ENCODE measurements around the gene TBC1D21. TPM values are rescaled to one million over a fixed set of nuclear protein-coding genes. Genes with fewer than 3 reads are reported as not detected.

The TBC1D21 gene, protein sequence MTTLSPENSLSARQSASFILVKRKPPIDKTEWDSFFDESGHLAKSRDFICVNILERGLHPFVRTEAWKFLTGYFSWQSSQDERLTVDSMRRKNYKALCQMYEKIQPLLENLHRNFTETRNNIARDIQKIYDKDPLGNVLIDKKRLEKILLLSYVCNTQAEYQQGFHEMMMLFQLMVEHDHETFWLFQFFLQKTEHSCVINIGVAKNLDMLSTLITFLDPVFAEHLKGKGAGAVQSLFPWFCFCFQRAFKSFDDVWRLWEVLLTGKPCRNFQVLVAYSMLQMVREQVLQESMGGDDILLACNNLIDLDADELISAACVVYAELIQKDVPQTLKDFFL
- total RNA-seq (not detected), polyA plus RNA-seq (ENCODE audit: insufficient read depth in 1 of 8, insufficient read length in 8 of 8, low replicate concordance in 1 of 8) (not detected)
- long read RNA-seq, donor 1, result 0 reads
- long read RNA-seq, donor 2, result 0 reads
- long read RNA-seq, donor 3, result 0 reads
- long read RNA-seq, donor 4, result 0 reads
- long read RNA-seq, donor 5, result 0 reads
- long read RNA-seq, donor 6, result 0 reads
- long read RNA-seq, donor 7, result 0 reads
- long read RNA-seq, donor 8, result 0 reads
- long read RNA-seq, donor 9, result 0 reads
- long read RNA-seq, donor 10, result 0 reads
- long read RNA-seq, donor 11, result 0 reads

DNA sequence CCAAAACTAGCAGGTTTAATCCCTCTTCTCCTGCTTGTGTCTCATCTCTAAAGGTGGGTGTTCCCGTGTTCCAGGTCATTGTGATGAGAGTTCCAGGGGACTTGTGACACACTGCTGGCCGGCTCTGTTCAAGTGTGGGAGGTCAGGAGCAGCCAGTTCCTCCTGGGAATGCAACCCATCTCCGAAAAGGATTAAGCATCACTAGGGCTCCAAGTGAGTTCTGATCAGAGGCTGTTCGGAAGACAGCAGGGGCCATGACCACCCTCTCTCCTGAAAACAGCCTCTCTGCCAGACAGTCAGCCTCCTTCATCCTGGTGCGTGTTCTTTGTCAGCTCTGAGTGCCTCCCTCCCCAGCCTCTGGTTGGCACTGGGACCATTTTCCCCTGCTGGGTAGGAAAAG lies at the start of gene TBC1D21:
TBC1D21 (plus strand) TSS at position 109 of the 400 bp plus-strand sequence; CDS start at position 255, 146 bp downstream.
- H3K27me3 ChIP-seq (ENCODE audit: control insufficient read depth, insufficient read depth, low read length), result peaks cover 21% of the 10 kb centered on the region
- whole genome bisulfite sequencing (ENCODE audit: insufficient coverage), result 68% methylated on average over 3 of the region's 5 CpGs

DNA sequence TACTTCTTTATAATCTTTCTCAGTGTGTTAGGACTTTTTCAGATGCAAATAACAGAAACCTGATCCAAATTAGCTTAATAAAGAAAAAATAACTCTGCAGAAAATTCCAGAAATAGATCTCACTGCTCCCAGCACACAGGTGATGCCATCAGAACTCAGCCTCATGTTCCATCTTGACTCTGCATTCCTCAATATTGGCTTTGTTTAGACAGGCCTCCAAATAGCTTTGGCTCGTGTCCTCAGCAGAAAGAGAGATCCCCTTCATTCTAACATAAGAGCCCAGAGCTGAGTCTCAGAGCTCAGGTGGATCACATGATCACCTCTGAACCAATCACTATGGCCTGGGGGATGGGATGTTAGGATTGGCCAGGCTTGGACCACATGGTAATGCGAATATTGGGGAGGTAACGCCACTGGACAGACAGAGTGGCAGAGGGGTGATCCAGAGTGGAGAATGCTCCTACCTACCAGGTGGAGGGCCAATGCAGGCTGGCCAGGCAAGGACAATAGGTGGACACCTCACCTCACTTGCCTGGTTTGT lies 46.6 kb upstream of the TBC1D21 start:
- H3K4me3 ChIP-seq (ENCODE audit: low read length), result no peak overlapping the region
- 52% methylated on average over 3 of the region's 3 CpGs for WGBS (ENCODE audit: insufficient coverage)

More for the DNA sequence above, at the start of gene TBC1D21:
- no peaks in the 10 kb centered on the region for H3K36me3 ChIP-seq (ENCODE audit: control insufficient read depth, insufficient read depth, low read length)
- H3K27ac ChIP-seq (ENCODE audit: low read length), result no peak within 1 kb of the TSS
- DNase-seq, result no peak
- H3K4me1 ChIP-seq (ENCODE audit: control insufficient read depth, insufficient read depth, low read length), result no peaks in the 10 kb centered on the region
- H3K9me3 ChIP-seq (replicated peaks; ENCODE audit: control insufficient read depth, low read depth, low read length), result no peaks in the 10 kb centered on the region
- no peak within 1 kb of the TSS for H3K4me3 ChIP-seq (ENCODE audit: low read length)

DNA sequence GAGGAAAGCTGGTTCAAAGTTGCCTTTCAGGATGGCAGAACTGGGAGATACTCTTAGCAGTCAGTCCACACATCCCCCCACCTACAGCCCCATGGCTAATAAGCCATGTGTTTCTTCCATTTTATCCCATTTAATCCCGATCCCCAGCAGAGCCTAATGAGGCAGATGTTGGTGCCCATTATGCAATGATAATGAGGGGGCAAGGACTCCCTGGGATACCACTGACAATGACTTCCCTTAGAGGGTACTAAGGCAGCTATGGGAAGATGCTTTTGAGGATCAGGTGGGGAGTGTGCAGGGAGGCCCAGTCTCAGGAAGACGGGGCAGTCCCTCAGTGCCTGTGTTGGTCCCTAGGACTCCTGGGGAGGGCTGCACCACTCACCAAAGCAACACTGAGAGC lies 43.8 kb upstream of the TBC1D21 start:
- Histone ChIP-seq H3K9me3 (replicated peaks; ENCODE audit: control insufficient read depth, low read depth, low read length) (no peaks in the 10 kb centered on the region), H3K4me3 (ENCODE audit: low read length) (no peak overlapping the region), H3K4me1 (ENCODE audit: control insufficient read depth, insufficient read depth, low read length) (no peaks in the 10 kb centered on the region), H3K27me3 (ENCODE audit: control insufficient read depth, insufficient read depth, low read length) (peaks cover 7% of the 10 kb centered on the region), H3K36me3 (ENCODE audit: control insufficient read depth, insufficient read depth, low read length) (no peaks in the 10 kb centered on the region), H3K27ac (ENCODE audit: low read length) (no peak overlapping the region)
- no CpG with 5 or more reads among the region's 2 CpGs for WGBS (ENCODE audit: insufficient coverage)
- DNase-seq, result no peak

More for the DNA sequence above, 46.6 kb upstream of the TBC1D21 start:
- no peaks in the 10 kb centered on the region for H3K9me3 ChIP-seq (replicated peaks; ENCODE audit: control insufficient read depth, low read depth, low read length)
- no peak for DNase-seq
- H3K36me3 ChIP-seq (ENCODE audit: control insufficient read depth, insufficient read depth, low read length), result no peaks in the 10 kb centered on the region
- no peak overlapping the region for H3K27ac ChIP-seq (ENCODE audit: low read length)
- peaks cover 7% of the 10 kb centered on the region for H3K27me3 ChIP-seq (ENCODE audit: control insufficient read depth, insufficient read depth, low read length)
- no peaks in the 10 kb centered on the region for H3K4me1 ChIP-seq (ENCODE audit: control insufficient read depth, insufficient read depth, low read length)

DNA sequence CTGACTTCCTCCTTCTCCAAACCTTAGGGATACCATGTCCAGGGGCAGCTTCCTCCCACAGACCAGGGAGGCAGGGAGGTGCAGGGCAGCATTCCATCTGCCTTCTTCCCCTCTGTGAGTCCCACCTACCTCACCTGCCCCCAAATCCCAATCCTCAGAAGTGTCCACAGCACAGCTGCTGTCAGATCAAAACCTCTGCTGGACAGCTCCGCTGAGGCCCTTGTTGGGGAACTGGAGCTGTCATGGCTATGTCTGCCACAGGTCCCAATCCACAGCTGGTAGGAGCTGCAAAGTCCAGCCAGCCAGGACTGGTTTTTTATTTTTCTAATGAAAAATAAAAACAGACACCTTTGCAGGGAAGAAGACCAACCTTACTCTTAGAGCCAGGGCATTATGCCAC lies 40.7 kb upstream of the TBC1D21 start:
- peaks cover 23% of the 10 kb centered on the region for H3K27me3 ChIP-seq (ENCODE audit: control insufficient read depth, insufficient read depth, low read length)
- no peak overlapping the region for H3K27ac ChIP-seq (ENCODE audit: low read length)
- H3K36me3 ChIP-seq (ENCODE audit: control insufficient read depth, insufficient read depth, low read length), result no peaks in the 10 kb centered on the region
- 8% methylated on average over 1 of the region's 1 CpG for WGBS (ENCODE audit: insufficient coverage)
- no peaks in the 10 kb centered on the region for H3K9me3 ChIP-seq (replicated peaks; ENCODE audit: control insufficient read depth, low read depth, low read length)
- no peak for DNase-seq
- H3K4me1 ChIP-seq (ENCODE audit: control insufficient read depth, insufficient read depth, low read length), result no peaks in the 10 kb centered on the region
- no peak overlapping the region for H3K4me3 ChIP-seq (ENCODE audit: low read length)

DNA sequence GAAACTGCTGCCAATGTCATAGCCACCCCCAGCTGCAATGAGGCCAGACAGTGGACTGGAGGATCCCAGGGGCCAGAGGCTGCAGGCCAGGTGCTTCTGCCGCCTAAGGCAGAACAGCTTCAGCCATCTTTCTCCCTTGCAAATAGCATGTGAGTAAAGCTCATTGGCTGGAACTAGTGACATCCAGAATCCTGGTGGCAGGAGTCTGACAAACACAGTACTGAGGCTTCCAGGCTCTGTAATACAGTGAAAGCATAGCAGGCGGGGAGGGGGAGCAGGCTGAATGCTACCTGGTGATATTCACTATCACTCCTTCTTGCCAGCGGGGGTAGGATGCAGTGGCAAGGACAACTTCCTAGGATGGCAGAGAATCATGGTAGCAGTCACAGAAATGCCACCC lies 36.5 kb upstream of the TBC1D21 start:
- no peaks in the 10 kb centered on the region for H3K36me3 ChIP-seq (ENCODE audit: control insufficient read depth, insufficient read depth, low read length)
- DNase-seq, result no peak
- no peak overlapping the region for H3K27ac ChIP-seq (ENCODE audit: low read length)
- peaks cover 12% of the 10 kb centered on the region for H3K4me1 ChIP-seq (ENCODE audit: control insufficient read depth, insufficient read depth, low read length)
- peaks cover 53% of the 10 kb centered on the region for H3K27me3 ChIP-seq (ENCODE audit: control insufficient read depth, insufficient read depth, low read length)
- H3K4me3 ChIP-seq (ENCODE audit: low read length), result no peak overlapping the region
- H3K9me3 ChIP-seq (replicated peaks; ENCODE audit: control insufficient read depth, low read depth, low read length), result no peaks in the 10 kb centered on the region
- WGBS (ENCODE audit: insufficient coverage), result 33% methylated on average over 1 of the region's 3 CpGs

DNA sequence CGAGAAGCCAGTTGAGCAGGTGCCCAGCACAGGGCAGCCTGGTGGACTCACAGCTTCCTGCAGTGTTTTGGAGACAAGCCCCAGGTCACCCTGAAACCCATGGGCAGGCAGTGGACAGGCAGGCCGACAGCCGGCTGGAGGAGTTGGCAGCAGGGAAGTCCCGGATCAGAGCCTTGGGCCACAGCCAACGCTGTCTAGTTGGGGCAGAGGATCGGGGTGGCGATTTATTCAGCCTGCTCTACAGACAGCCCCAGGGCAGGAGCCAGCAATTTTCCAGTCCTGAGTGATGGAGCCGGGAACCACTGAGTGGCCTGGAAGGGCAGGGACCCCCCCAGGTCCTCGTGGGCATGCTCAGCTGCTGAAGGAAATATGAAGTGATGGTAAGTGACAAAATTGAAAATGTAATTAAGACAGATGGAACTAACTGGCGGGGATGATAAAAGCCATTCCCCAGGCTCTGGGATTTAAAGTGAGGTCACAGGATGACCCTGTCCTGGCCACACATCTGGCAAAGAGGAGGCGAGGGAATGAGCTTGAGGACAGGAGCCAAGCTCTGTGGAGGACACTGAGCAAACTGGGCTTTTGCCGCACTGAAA lies 34.4 kb upstream of the TBC1D21 start:
- H3K4me3 ChIP-seq (ENCODE audit: low read length), result no peak overlapping the region
- no peaks in the 10 kb centered on the region for H3K36me3 ChIP-seq (ENCODE audit: control insufficient read depth, insufficient read depth, low read length)
- WGBS (ENCODE audit: insufficient coverage), result 21% methylated on average over 11 of the region's 12 CpGs
- DNase-seq, result peak; percentile 83
- peaks cover 12% of the 10 kb centered on the region for H3K4me1 ChIP-seq (ENCODE audit: control insufficient read depth, insufficient read depth, low read length)
- no peaks in the 10 kb centered on the region for H3K9me3 ChIP-seq (replicated peaks; ENCODE audit: control insufficient read depth, low read depth, low read length)
- H3K27ac ChIP-seq (ENCODE audit: low read length), result no peak overlapping the region
- peaks cover 53% of the 10 kb centered on the region for H3K27me3 ChIP-seq (ENCODE audit: control insufficient read depth, insufficient read depth, low read length)

DNA sequence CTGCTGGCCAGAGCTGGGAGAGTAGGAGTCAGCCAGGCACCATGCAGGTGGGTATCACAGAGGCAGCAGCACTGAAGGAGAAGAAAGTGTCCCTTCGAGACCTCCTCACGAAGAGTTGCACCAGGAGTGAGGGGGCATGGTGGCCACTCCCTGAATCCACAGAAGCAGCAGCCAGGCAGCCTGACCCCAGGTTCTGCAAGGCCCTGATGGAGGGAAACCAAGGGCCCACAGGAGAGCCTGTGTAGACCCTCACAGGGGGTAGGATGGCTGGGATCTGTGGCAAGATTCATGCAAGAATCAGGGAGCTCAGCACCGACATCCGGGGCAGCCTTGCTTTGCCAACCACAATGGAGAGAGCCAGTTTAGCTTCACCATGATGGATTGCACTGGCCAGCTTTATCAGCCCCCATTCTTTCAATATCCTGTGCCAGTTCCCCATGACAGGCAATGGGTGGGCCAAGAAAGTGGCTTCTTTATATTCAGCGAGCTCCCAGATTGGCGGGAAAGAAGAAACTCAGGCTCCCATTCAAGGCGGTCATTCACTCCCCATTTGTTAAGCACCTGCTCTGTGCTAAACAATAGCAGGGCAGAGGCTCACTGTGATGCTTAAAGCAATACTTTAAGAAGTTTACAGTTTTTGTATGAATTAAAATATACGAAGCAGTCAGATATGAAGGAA lies 33.5 kb upstream of the TBC1D21 start:
- no peak overlapping the region for H3K27ac ChIP-seq (ENCODE audit: low read length)
- 81% methylated on average over 4 of the region's 8 CpGs for WGBS (ENCODE audit: insufficient coverage)
- H3K27me3 ChIP-seq (ENCODE audit: control insufficient read depth, insufficient read depth, low read length), result peaks cover 52% of the 10 kb centered on the region
- no peaks in the 10 kb centered on the region for H3K36me3 ChIP-seq (ENCODE audit: control insufficient read depth, insufficient read depth, low read length)
- no peak overlapping the region for H3K4me3 ChIP-seq (ENCODE audit: low read length)
- H3K9me3 ChIP-seq (replicated peaks; ENCODE audit: control insufficient read depth, low read depth, low read length), result no peaks in the 10 kb centered on the region
- H3K4me1 ChIP-seq (ENCODE audit: control insufficient read depth, insufficient read depth, low read length), result peaks cover 12% of the 10 kb centered on the region
- no peak for DNase-seq

DNA sequence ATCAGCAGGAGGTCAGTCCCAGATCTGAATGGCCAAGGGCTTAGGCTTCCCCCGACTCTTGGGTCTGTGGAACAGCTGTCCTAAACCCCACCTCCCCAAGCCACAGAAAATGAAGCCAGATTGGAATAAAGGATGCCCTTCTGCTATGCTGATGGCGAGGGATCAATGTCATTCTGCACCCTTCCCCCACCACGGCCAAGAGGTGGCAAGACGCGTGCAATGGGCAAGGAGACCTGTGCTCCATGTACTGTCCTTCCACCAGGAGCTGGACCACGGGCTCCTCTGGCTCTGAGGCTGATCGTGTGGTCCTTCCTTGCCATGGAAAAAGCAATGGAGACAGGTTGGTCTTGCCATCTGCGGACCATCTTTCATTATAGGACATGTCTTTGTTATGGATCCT lies 32.6 kb upstream of the TBC1D21 start:
- H3K27me3 ChIP-seq (ENCODE audit: control insufficient read depth, insufficient read depth, low read length), result peaks cover 45% of the 10 kb centered on the region
- no peak for DNase-seq
- no peaks in the 10 kb centered on the region for H3K9me3 ChIP-seq (replicated peaks; ENCODE audit: control insufficient read depth, low read depth, low read length)
- H3K4me1 ChIP-seq (ENCODE audit: control insufficient read depth, insufficient read depth, low read length), result peaks cover 12% of the 10 kb centered on the region
- no peak overlapping the region for H3K4me3 ChIP-seq (ENCODE audit: low read length)
- no peak overlapping the region for H3K27ac ChIP-seq (ENCODE audit: low read length)
- WGBS (ENCODE audit: insufficient coverage), result 80% methylated on average over 5 of the region's 8 CpGs
- H3K36me3 ChIP-seq (ENCODE audit: control insufficient read depth, insufficient read depth, low read length), result no peaks in the 10 kb centered on the region

DNA sequence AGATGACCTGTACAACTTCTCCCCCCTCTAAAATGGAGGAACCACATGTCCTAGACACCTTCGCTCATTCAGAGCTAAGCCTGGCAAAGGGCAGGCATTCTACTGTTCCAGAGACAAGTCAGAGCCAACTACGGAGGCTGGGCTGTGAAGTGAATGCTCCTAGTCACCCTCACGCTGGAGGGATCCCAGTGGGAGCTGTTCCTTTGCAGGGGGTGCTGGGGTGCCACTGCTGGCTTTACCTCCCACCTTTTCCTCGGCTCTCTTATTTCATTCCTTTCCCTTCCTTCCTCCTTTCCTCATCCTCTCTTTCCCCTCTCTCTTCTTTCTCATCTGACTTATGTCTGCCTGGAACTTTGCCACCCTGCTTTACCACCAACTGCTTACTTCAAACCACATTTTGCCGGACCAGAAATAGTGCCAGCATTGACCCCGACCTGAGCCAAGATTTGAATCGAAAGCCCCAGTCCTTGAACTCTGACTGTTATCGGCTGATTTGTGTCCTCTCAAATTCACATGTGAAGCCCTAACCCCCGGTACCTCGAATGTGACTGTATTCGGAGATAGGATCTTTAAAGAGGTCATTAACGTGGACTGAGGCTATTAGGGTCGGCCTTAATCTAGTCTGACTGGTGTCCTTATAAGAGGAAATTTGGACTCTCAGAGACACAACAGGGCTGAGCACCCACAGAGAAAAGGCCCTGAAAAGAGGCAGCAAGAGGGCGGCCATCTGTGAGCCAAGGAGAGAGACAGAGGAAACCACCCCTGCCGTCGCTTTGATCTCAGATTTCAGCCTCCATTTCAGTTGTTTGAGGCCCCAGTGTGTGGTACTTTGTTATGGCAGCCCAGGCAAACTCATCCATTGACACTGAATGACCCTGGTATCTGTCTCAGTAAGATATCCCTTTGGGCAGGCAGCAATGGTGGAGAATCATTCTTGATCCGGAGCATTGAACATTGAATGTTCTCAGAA lies 31.3 kb upstream of the TBC1D21 start:
- WGBS (ENCODE audit: insufficient coverage), result 44% methylated on average over 15 of the region's 17 CpGs
- no peak for DNase-seq
- Histone ChIP-seq H3K4me1 (ENCODE audit: control insufficient read depth, insufficient read depth, low read length) (peaks cover 12% of the 10 kb centered on the region), H3K4me3 (ENCODE audit: low read length) (no peak overlapping the region), H3K27ac (ENCODE audit: low read length) (no peak overlapping the region), H3K27me3 (ENCODE audit: control insufficient read depth, insufficient read depth, low read length) (peaks cover 36% of the 10 kb centered on the region), H3K9me3 (replicated peaks; ENCODE audit: control insufficient read depth, low read depth, low read length) (no peaks in the 10 kb centered on the region), H3K36me3 (ENCODE audit: control insufficient read depth, insufficient read depth, low read length) (no peaks in the 10 kb centered on the region)
